Mesothelial cell of epicardium (in vitro differentiated cells): Measurements from ENCODE around the gene USP36. TPM values are rescaled to one million over a fixed set of nuclear protein-coding genes. Genes with fewer than 3 reads are reported as not detected.
"Not testable (repeated sequence)": the region's sequence is repeated elsewhere in the genome, so short reads cannot be mapped to it uniquely, and the experiment has no call there.

Source experiments
- DNase-seq, 2 experiments: peaks; one replicate each; pipeline ENCODE4 v3.0.0; 2021; ENCODE audit warnings: low spot score in 2 of 2; ENCODE audit not compliant: unreplicated experiment in 2 of 2
- H3K27ac Mint-ChIP-seq: 2 replicates; pipeline ENCODE4 v1.8.0; 2021; ENCODE audit warnings: mixed read lengths
- H3K27me3 Mint-ChIP-seq: 2 replicates; pipeline ENCODE4 v1.8.0; 2021; ENCODE audit warnings: low read depth, mixed read lengths
- H3K36me3 Mint-ChIP-seq: 2 replicates; pipeline ENCODE4 v1.8.0; 2021; ENCODE audit warnings: mixed read lengths
- H3K4me1 Mint-ChIP-seq: 2 replicates; pipeline ENCODE4 v1.8.0; 2021; ENCODE audit warnings: mixed read lengths
- H3K4me3 Mint-ChIP-seq: 2 replicates; pipeline ENCODE4 v1.8.0; 2021; ENCODE audit warnings: mild to moderate bottlenecking, moderate library complexity, mixed read lengths
- H3K9me3 Mint-ChIP-seq: 2 replicates; pipeline ENCODE4 v1.8.0; 2021; ENCODE audit warnings: mixed read lengths
- total RNA-seq: library from RNA; stranded (reverse); gene quantifications from 3 replicates; pipeline ENCODE4 v1.2.1, GENCODE V29; 2021
- TF ChIP-seq, protein P1 (sequence below): fragments of 200-600 bp; sonication (generic); IDR thresholded peaks from one replicate; pipeline ENCODE4 v1.5.0; 2021; ENCODE audit warnings: antibody characterized with exemption; ENCODE audit not compliant: unreplicated experiment

USP36 gene
- total RNA-seq, 1 donor from 2014 or later: 62.0 TPM

- H3K4me3 Mint-ChIP-seq: no peak overlapping the region
- DNase-seq: peak in 1 of 2 experiments; percentile 34
- no peaks in the 10 kb centered on the region for H3K27me3 Mint-ChIP-seq
- H3K4me1 Mint-ChIP-seq: peaks cover 23% of the 10 kb centered on the region
- H3K36me3 Mint-ChIP-seq: peaks cover 21% of the 10 kb centered on the region
- H3K27ac Mint-ChIP-seq: peak overlapping the region; percentile 47
- peaks cover 4% of the 10 kb centered on the region for H3K9me3 Mint-ChIP-seq
- TF ChIP-seq, protein P1, sequence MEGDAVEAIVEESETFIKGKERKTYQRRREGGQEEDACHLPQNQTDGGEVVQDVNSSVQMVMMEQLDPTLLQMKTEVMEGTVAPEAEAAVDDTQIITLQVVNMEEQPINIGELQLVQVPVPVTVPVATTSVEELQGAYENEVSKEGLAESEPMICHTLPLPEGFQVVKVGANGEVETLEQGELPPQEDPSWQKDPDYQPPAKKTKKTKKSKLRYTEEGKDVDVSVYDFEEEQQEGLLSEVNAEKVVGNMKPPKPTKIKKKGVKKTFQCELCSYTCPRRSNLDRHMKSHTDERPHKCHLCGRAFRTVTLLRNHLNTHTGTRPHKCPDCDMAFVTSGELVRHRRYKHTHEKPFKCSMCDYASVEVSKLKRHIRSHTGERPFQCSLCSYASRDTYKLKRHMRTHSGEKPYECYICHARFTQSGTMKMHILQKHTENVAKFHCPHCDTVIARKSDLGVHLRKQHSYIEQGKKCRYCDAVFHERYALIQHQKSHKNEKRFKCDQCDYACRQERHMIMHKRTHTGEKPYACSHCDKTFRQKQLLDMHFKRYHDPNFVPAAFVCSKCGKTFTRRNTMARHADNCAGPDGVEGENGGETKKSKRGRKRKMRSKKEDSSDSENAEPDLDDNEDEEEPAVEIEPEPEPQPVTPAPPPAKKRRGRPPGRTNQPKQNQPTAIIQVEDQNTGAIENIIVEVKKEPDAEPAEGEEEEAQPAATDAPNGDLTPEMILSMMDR: no peak
Measured at GRCh38 chr17:78875363-78876093, 34.9 kb upstream of the USP36 start.

DNA sequence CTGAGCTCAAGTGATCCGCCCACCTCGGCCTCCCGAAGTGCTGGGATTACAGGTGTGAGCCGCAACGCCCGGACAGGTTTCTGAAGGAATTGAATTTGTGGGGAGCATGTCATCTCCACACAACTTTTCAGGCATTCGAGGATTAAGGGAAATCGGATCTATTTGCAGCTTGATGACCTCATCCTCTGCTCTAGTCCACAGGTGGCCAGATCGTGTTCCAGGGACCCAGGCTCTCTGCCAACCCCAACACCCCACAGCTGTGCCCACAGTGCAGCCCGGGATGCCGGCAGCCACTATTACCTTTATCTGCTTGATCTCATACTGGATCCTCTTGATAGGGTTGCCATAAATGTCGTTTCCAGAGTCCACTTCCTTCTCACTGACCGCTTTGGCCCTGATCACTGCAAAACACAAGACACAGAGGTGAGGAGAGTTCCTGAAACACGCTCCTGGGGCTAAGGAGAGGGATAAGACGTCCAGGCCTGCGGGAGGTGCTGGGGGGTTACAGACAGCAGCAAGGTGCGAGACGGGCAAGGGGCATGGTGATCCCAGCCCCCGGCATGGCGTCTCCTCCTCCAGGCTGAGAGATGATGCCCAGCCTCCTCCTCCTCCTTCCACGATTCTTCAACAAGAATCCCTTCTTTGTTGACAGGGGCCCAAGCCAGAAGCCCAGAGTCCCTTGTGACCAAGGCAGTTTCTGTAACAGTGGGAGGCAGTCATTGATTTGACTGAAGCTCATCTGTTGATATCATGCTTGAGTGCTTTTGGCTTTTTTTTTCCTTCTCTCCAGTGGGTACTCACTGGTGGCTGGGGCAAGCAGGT is 33.1 kb upstream of the USP36 start:
- Mint-ChIP-seq H3K4me3 (no peak overlapping the region), H3K4me1 (peaks cover 11% of the 10 kb centered on the region), H3K27me3 (no peaks in the 10 kb centered on the region), H3K36me3 (peaks cover 29% of the 10 kb centered on the region), H3K9me3 (peaks cover 4% of the 10 kb centered on the region), H3K27ac (no peak overlapping the region)
- peak in 1 of 2 experiments; percentile 34 for DNase-seq
- TF ChIP-seq, protein P1: no peak

DNA sequence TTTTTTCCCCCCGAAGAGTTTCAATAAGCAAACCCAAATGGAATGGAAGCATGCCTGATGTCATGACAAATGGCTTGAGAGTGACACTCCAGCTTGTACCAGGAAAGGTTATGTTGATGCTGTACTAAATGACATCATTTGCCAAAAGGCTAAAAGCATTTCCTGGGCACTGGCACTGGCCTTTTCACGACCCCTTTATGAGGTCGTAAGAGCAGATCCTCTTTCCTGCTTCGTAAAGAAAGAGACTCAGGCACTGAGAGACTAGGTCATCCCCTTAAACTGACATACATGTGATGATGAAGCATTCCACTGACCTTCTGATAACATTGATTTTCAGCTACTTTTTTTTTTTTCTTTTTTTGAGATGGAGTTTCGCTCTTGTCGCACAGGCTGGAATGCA is 31.9 kb upstream of the USP36 start:
- TF ChIP-seq, protein P1: no peak
- Mint-ChIP-seq H3K36me3 (peaks cover 33% of the 10 kb centered on the region), H3K4me1 (peaks cover 6% of the 10 kb centered on the region), H3K4me3 (no peak overlapping the region), H3K9me3 (peaks cover 4% of the 10 kb centered on the region), H3K27me3 (no peaks in the 10 kb centered on the region), H3K27ac (no peak overlapping the region)
- DNase-seq: no peak

- TF ChIP-seq, protein P1: no peak
- DNase-seq: no peak
- no peaks in the 10 kb centered on the region for H3K4me1 Mint-ChIP-seq
- no peaks in the 10 kb centered on the region for H3K27me3 Mint-ChIP-seq
- peaks cover 29% of the 10 kb centered on the region for H3K36me3 Mint-ChIP-seq
- H3K27ac Mint-ChIP-seq: no peak overlapping the region
- H3K9me3 Mint-ChIP-seq: no peaks in the 10 kb centered on the region
- H3K4me3 Mint-ChIP-seq: no peak overlapping the region
Measured at GRCh38 chr17:78870621-78871020, 30.0 kb upstream of the USP36 start.

DNA sequence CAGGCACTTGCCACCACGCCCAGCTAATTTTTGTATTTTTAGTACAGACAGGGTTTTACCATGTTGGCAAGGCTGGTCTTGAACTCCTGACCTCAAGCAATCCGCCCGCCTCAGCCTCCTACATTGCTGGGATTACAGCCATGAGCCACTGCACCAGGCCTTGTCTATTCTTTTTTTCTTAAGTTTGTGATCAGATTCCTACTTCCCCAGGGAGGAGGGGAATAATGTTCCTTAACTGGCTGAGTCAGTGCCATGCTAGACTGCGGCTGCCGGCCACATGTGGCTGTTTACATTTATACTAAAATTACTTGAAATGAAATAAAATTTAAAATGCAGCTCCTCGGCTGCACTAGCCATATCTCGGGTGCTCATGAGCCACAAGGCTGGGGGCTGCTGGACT is 27.8 kb upstream of the USP36 start:
- H3K36me3 Mint-ChIP-seq: peaks cover 25% of the 10 kb centered on the region
- H3K27me3 Mint-ChIP-seq: no peaks in the 10 kb centered on the region
- H3K27ac Mint-ChIP-seq: no peak overlapping the region
- DNase-seq: no peak
- no peaks in the 10 kb centered on the region for H3K4me1 Mint-ChIP-seq
- TF ChIP-seq, protein P1: no peak
- no peak overlapping the region for H3K4me3 Mint-ChIP-seq
- no peaks in the 10 kb centered on the region for H3K9me3 Mint-ChIP-seq

DNA sequence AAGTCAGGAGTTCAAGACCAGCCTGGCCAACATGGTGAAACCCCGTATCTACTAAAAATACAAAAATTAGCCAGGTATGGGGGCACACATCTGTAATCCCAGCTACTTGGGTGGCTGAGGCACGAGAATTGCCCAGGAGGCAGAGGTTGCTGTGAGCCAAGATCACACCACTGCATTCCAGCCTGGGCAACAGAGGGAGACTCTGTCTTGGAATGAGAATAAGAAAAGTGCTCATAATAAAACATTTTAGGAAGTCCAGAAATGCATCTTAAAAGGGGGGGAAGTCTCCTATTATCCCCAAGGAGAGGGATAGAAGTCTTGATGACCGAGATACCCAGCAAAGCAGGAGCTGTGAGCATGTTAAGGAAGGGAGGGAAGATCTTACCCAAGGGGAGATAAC is 26.4 kb upstream of the USP36 start:
- not testable (repeated sequence) for DNase-seq, H3K4me3 Mint-ChIP-seq, H3K9me3 Mint-ChIP-seq, H3K27ac Mint-ChIP-seq, H3K27me3 Mint-ChIP-seq, H3K4me1 Mint-ChIP-seq
- H3K36me3 Mint-ChIP-seq: peaks cover 28% of the 10 kb centered on the region
